Measurements from ENCODE around the gene PATE1. TPM values are rescaled to one million over a fixed set of nuclear protein-coding genes. Genes with fewer than 3 reads are reported as not detected.
"Not testable (repeated sequence)": the region's sequence is repeated elsewhere in the genome, so short reads cannot be mapped to it uniquely, and the experiment has no call there.

Gene PATE1
- total RNA-seq: not detected

DNA sequence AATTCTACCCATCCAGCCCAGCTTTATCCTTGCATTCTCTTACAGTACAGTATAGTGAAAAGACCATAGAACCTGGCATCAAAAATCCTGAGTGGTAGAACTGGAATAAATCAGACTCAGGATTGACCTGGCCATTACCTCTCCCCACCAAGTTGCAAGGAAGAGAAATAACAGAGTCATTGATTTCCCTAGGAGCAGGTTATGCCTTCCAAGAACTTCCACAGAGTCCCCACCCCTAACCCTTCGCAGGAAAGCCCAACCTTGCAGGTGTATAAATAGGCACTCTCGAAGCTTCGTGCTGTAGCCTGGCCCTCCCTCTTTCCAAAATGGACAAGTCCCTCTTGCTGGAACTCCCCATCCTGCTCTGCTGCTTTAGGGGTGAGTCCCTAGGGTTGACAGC lies at the start of gene PATE1:
Gene PATE1 (plus strand): TSS at position 301 of the 400 bp plus-strand sequence. CDS start 26 bp downstream, at position 327.
- DNase-seq: no peak

DNA sequence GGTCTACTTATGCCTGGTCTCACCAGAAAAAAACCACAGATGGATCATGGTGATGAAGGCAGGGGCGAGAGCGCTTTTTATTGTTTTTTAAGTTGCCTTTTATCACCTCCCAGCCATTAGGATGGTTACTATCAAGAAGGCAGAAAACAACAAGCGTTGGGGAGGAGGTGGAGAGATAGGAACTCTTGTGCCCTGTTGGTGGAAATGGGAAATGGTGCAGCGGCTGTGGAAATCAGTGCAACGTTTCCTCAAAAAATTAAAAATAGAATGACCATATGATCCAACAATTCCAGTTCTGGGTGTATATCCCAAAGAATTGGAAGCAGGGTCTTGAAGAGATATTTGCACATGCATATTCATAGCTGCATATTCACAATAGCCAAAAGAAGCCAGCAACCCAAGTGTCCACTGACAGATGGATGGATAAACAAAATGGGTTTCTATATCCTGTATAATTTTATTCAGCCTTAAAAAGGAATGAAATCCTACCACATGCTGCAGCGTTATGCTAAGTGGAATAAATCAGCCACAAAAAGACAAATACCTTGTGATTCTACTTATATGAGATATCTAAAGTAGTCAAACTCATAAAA lies 45.0 kb upstream of the PATE1 start:
- DNase-seq: no peak

GRCh38 chr11:125701858-125702621 lies 44.0 kb upstream of the PATE1 start:
- no peak for DNase-seq

DNA sequence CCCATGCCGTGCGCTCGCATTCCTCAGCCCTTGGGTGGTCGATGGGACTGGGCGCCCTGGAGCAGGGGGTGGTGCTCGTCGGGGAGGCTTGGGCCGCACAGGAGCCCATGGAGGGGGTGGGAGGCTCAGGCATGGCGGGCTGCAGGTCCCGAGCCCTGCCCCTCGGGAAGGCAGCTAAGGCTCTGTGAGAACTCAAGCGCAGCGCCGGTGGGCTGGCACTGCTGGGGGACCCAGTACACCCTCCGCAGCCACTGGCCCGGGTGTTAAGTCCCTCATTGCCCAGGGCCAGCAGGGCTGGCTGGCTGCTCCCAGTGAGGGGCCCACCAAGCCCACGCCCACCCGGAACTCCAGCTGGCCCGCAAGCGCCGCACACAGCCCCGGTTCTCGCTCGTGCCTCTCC lies 41.4 kb upstream of the PATE1 start:
- not testable (repeated sequence) for DNase-seq

- no peak for DNase-seq
Measured at GRCh38 chr11:125720781-125721180, 25.3 kb upstream of the PATE1 start.

- no peak for DNase-seq
Measured at GRCh38 chr11:125724125-125724524, 22.0 kb upstream of the PATE1 start.

DNA sequence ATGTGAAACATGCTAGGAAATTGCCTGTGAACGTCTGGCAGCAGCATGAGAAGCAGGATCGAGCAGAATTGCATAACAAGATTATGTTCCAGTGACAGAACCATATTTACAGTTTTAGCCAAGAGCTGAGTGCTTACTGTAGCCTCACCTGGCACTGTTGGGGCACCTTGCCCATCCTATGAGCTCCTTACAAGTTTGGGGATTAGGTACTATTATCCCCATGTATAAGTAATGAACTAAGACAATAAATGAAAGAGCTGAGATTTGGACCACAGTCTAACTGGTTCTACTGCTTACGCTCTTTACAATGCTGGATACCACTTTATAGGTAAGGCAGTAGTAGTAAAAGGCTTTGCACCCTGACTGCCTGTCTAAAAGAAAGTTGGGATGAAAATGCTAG lies 17.1 kb upstream of the PATE1 start:
- no peak for DNase-seq

- no peak for DNase-seq
Measured at GRCh38 chr11:125740617-125741016, 5.5 kb upstream of the PATE1 start.

DNA sequence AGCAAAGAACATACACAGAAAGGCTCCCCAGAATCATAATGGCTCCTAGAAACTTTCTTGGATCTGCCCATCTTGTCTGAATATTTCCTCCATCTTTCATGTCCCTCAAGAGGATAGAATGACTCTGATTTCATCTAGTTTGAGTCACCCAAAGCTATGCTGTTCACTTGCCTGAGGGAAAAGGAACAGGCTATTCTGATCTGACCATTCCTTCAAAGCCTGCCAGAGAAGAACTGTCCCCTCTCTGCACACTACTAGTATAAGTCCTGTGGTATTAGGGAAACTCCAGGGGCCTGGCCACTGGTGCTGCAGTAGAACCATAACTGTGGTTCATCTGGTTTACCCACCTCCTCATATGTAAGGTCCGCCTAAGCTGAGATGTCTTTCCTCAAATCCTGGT lies 2.4 kb upstream of the PATE1 start:
- DNase-seq: no peak

GRCh38 chr11:125750629-125751028 lies 4.5 kb downstream of the PATE1 start:
- no peak for DNase-seq

GRCh38 chr11:125756050-125756449 lies 10.0 kb downstream of the PATE1 start:
- DNase-seq: no peak

- no peak for DNase-seq
Measured at GRCh38 chr11:125762445-125762844, 16.4 kb downstream of the PATE1 start.

DNA sequence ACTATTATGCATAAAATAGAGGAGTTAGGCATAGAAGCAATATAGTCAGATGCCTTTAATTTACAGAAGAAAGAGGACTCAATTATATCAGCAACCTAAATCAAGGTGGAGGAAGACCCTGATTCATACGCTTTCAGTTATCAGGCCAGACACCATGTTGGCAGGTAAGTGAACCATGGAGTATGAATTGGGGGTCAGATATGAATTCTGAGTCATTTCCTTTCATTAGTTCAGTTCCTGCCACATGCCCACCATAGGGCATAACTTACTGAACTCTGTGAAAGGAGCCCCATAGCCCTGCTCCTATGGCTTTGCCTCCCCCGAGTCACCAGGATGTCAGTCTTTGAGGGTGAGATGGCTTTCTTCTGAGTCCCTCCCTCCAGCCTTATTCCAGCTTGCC lies 17.4 kb downstream of the PATE1 start:
- no peak for DNase-seq

DNA sequence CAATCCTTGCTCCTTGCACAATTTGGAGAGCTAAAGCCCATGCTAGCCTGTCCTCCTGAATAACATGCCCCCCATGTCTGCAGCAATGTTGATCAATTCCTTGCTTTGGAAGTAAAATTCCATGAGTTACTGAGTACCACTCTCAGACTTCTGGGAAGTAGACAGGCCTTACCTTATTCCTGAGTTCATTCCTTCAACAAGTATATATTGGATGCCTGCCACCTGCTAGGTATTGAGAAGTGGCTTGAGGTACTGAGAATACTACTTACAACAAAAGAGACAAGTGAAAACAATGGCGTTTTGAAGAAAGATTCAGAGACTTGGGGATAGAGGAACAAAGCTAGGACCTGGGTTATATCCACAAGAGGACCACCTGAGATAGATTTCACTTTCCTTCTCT lies 20.2 kb downstream of the PATE1 start:
- no peak for DNase-seq

DNA sequence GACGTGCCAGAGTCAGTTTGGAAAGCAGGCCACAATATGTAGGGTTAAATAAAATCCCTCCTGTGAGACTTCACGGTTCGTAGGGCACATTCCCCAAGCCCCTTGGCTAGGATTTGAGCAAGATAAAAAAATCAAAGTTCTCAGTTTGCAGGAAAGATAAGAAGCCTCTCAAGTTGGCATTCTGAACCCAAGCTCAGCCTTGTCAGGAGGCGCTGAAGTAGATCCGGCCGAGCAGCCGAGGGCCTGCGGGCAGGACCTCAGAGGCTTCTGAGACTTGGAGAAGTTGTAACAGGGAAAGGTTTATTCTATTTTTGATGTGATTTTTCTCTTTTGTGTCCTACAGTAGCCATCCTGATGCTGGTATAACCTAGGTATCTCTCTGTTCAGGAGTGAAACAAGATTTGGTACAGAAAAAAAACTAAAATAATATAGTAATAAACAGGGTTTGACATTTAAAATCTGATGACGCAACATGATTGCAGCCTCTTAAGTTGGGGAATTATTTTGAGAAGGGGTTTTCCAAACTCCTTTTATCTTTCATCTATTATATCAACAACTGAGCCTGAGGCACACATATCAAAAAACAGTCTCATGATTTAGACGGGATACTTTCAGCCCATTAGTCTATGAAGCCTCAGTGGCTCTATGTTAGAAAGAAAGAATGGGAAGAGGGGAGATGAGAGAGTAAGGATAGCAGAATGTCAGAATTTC lies 22.4 kb downstream of the PATE1 start:
- no peak for DNase-seq

DNA sequence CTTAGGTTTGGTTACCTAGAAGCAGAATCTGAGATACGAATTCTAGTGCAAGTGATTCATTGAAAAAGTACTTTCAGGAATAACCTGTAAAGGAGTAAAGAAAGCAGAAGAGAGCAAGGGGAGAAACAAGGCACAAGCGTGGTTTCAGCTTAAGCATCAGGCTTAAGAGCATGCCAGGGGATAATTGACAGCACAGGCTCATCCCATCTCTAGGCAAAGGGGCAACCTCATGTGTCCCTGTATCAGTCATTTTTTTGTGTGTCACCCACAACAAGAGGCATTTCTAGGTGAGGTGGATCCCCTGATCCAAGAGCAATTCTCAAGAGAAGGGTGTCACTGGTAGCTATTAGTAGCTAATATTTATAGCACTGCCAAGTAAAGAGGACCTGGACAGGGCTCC lies 24.5 kb downstream of the PATE1 start:
- DNase-seq: no peak

DNA sequence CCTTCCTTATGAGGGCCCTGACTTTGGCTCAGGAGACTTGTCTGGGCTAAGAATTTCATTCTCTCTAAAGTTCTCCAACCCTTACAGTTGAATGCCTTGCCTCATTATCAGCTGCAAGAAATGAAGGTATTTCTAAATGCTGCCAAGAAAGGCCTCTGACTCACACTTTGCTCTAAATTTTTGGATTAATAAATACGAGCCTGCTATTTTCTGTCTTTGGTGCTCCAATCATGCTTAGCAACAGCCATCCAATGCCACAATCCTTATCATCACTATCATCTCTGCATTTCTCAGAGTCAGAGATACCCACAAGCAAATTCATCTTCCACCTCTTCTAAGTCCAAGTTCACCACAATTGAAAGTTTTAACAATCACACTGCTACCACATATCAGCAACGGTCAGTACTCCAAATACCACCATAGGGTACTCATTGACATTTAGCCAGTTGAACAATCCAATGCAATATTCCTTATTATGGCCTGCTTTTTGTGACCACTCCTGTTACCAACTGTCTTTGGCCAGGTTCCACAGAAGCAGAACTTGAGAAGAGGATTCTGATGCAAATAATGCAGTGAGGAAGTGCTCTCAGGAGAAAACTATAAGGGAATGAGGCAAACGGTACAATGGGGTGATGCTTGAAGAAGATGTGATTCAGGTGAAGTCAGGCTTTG lies 26.9 kb downstream of the PATE1 start:
- no peak for DNase-seq

DNA sequence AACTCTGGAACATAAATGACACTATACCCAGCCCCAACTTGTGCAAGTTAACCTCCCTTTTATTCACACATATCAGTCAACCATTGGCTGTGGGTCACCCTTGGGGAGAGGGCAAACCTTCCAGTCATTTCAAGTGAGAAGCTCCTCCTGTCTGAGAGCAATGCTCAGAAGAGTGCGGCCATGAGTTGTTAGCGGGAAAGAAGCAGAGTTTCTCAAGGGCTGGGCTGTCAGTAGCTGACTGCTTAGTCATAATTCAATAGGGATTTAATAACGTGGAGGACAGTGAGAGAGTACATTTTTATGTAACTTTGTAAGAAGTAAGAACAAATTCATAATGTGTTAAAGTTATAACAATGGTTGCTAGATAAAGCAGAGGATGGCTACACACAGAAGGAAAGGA lies 27.4 kb downstream of the PATE1 start:
- DNase-seq: no peak

DNA sequence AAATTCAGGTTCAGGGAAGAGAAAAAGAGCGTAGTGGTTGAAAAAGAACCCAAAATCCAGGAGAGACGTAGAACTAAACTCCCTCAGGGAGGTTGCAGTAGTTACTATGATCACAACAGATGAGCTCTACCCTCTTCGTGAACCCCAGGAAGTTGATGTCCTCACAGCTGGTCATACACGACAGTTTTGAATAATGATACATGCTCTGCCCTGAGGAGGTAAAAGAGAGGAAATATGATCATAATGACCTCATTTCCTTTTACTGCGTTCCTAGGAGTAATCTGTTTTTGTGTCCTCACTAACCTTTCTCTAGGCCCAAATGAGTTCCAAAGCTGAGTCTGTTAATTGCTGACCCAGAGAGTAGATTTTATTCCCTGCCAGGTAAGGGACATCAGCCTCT lies 31.2 kb downstream of the PATE1 start:
- DNase-seq: no peak

DNA sequence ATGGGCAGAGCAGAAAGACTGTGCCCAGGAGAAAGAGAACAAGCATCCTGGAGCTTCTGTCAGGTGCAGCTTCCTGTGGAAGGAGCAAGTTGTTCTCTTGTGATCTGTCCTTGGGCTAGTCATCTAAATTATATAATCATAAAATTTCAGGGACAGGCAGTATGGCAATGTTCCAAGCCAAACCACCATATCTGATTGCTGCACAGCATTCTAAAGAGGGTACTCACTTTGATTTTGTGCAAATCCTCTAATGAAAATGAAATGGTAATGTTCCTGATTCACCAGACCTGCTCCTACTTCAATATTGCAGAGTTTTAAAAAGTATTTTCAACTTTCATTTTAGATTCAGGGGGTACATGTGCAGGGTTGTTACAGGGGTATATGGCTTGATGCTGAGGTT lies 32.6 kb downstream of the PATE1 start, which contains the start of gene PATE2:
Gene PATE2 (minus strand): TSS at position 101 of the 400 bp plus-strand sequence. CDS start 55 bp downstream, at position 46.
- no peak for DNase-seq

DNA sequence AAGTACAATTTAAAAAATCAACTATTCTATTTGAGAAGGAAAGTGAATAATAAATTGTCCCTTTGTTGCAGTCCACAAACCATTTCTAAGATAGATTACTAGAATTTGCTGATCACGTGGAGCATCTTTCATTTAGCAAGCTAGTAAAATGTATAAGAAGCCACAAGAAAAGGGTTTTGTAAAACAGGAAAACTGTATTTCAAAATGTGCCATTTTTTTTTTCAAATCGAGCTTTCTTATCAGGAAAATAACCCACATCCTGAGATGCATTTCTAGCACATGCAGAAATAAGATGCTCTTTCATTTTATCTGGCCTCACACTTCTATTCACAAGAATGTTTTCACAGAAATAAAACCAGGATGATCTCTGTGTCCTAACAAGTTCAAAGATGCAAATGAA lies 38.6 kb downstream of the PATE1 start:
- DNase-seq: no peak

GRCh38 chr11:125787827-125788226 lies 41.7 kb downstream of the PATE1 start, which contains the start of gene PATE3:
PATE3 (plus strand) TSS chr11:125788127; CDS start chr11:125788152, 25 bp downstream.
- no peak for DNase-seq

- no peak for DNase-seq
Measured at GRCh38 chr11:125790825-125791224, 44.7 kb downstream of the PATE1 start.
